Upper lobe of left lung (tissue), 4 donors: ENCODE measurements around the gene FBXW7.

Experiments used
- CTCF ChIP-seq, 6 experiments: fragments of 450-650 bp in 4 of 6; fragments of 200-600 bp in 2 of 6; sonication (generic) in 2 of 6; IDR thresholded peaks; one replicate each; pipeline ENCODE4 v1.5.1; 2016 to 2019; ENCODE audit warnings: antibody characterized with exemption in 6 of 6
- POLR2AphosphoS5 ChIP-seq, 2 donors: sonication (generic); formaldehyde crosslinking; IDR thresholded peaks; one replicate each; pipeline ENCODE4 v1.5.1; 2017; ENCODE audit warnings: antibody characterized with exemption in 2 of 2

GRCh38 chr4:152374153-152374552, 161.7 kb downstream of the FBXW7 start:
- TF ChIP-seq POLR2AphosphoS5 (IDR thresholded peaks at IDR 0.05), result no peak
- no peak for TF ChIP-seq CTCF (IDR thresholded peaks at IDR 0.05)
